SKM-1 treated with dmso at 0.1 percent for 144 hours (cell line): ENCODE measurements around the gene ALDH18A1.

Experiments used
- DNase-seq: peaks from one replicate; lab custom pipeline; 2025; ENCODE audit not compliant: unreplicated experiment; lab: John Stamatoyannopoulos, UW

Gene ALDH18A1

GRCh38 chr10:95559471-95559870, 97.0 kb downstream of the ALDH18A1 start:
- DNase-seq = no peak

GRCh38 chr10:95558593-95559320, 97.8 kb downstream of the ALDH18A1 start:
- DNase-seq = no peak

- no peak for DNase-seq
Observed at GRCh38 chr10:95556994-95557767, 99.3 kb downstream of the ALDH18A1 start.
